GM18868 (cell line): ENCODE measurements around the gene TRDMT1.

Experiments used
- ATAC-seq: cut with Tn5 transposase; IDR thresholded peaks from one replicate; pipeline ENCODE4 v1.9.1; 2021; ENCODE audit warnings: mild to moderate bottlenecking, moderate library complexity; ENCODE audit not compliant: unreplicated experiment

Gene TRDMT1

DNA sequence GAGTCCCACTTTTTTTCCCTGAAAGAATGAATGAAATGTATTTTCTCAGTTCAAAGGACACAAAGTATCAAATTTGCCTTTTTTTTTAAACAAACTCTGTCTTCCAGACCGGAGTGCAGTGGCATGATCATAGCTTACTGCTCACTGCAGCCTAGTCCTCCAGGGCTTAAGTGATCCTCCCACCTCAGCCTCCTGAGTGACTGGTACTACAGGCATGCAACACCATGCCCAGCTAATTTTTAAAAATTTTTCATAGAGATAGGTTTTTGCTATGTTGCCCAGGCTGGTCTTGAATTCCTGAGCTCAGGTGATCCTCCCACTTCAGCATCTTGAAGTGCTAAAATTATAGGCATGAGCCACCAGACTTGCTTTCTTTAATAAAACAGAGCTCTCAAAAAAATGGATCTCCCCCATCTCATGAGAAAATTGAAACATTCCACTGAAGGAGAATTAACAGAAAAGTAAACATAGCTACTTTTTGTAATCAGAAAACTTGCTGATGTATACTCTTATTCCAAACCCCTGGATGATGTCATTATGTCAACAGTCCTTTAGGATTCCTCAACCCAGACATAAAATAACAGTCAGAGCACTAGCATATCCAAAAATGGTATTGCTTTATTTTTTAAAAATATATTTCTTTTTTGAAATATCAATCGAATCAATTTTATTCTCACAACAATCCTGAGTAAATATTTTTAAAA is 12.3 kb upstream of the TRDMT1 start:
- no peak for ATAC-seq

DNA sequence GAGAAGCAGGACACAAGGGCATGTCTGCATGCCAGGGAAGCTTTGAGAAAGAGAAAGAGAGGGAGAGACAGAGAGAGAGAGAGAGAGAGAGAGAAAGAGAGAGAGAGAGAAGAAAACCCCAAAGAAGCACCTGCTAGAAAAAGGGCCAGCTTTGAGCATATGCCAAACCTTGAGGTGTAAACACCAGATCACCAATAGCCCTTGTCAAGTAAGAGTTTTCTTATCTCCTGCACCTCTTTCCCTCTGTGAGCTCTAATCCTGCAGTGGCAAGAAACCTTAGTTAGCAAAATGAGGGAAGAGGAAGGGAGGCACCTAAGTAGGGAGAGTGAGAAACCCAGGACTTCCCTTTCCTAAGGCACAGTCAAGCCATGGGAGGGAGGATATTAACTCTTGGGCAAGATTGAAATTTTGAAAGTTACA is 11.3 kb upstream of the TRDMT1 start:
- no peak for ATAC-seq

DNA sequence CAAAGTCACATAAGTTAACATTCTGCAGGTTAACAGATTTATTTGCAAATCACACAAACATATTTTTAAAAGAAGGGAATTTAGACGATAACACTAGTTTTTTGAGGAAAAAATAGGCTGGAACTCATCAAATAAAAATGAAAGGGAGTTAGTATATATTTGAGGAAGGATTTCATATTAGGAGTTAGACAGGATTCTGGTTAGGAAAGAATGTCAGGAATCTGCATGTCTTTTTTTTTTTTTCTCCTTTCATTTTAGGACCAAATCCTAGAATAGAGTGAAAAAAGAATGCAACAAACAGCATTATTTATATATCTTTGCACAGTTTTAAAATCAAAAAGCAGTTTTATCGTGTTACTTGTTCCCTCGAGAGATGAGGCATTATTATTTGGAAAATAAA is 8.9 kb upstream of the TRDMT1 start:
- no peak for ATAC-seq

DNA sequence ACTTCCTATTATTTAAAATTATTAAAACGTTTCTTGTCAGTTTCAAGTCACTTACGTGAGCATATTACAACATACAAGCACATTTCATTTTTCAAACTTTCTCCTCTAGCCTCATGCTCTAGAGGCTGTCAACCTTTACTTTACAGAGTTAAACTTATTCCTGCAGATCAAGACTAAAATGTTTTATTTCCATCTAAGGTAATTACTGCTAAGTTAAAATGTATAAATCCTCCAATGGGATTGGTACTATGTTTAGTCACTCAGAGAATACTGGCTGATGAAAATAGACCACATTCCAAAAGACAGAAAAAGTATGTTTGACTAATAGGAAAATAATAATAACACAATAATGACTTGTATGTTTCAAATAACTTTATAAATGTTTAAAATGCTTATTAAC is 8.4 kb upstream of the TRDMT1 start:
- ATAC-seq: no peak

DNA sequence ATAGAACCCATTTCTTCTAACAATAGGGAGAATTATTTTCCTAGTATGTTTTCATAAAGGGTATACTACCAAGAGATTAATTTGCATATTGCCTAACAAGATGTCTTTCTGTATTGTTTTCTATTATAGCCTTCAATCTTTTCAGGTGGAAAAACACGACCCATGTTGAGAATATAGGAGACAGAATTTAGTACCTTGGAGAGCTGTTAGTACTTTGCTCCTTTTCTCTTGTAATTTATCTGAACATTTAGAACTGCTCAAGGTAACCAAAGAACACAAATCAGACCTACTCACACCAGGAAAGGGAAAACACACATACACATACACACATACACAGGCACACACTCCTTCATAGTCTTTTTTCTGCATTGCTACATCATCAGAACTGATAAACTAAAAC is 7.8 kb upstream of the TRDMT1 start:
- ATAC-seq: no peak

DNA sequence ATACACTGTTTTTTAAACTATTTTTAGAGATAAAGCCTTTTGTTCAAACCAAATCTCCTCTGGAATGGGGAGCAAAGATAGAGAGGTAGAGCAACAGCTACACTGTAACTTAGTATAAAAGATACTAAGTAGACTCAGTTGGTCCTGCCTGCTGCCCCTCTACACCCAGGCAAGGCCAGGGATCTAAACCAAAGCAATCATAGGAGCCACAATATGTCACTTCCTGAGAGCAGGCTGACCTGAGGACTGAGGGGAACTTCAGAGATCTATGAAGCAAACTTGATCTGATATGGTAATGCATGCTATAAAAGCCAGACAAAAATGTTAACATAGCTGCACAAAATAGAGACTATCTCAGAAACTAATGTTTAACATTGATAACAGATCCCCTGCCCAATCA is 7.0 kb upstream of the TRDMT1 start:
- ATAC-seq: no peak

DNA sequence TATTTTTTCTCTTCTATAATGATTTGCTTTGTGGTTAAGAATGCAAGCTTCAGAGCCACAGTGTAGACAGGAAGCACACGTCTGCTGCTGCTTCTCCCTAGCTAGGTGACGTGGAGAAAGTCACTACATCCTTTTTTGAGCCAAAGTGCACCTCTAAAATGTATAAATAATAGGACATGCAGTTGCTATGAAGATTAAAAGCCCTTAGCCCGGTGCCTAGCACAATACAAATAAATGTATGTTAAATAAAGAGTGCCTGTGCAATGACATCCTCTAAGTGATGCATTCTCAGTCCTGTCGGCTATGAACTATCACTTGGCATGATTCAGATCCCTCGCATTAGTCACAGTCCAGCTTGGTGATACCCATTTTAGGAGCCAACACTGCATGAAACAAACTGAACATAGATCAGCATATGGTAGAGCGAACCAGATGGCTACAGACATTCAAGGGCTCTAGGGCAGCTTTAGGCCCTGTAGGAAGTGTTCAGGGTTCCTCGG is 4.8 kb upstream of the TRDMT1 start:
- no peak for ATAC-seq

DNA sequence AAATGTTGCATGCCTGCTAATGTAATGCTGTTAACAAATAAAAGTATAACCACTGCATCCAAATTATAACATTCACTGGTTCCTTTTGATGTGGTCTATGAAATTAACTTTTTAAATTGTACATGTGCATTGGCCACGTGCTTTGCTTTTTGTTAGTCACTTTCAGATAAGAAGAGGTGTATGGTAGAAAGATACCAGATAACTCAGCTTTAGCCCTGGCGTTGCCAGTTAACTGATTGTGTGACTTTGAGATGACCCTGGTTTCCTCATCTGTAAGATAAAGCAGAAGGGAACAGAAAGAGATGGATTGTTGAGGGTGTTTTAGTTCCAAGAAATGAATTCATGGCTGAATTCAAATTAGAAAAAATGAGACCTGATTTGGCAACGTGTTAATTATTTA is 1.9 kb upstream of the TRDMT1 start:
- ATAC-seq: no peak

DNA sequence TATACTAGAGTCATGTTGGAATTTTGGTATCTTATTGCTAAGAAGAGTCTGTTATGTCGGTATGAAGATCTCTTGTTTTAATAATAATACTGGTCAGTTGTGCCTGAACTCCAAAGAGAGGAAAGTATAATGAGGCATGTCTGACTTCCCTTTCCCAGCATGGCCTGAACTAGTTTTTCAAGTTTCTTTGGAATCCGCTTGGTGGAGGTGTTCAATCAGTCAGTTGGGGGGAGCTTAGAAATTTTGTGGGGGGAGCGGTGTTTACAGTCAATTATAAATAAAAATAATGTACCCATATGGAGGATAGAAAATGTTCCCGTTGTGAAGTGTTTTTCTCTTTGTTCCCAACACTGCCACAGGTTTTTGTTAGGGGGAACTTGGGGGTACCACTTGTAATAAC is 1.5 kb upstream of the TRDMT1 start:
- ATAC-seq: no peak

DNA sequence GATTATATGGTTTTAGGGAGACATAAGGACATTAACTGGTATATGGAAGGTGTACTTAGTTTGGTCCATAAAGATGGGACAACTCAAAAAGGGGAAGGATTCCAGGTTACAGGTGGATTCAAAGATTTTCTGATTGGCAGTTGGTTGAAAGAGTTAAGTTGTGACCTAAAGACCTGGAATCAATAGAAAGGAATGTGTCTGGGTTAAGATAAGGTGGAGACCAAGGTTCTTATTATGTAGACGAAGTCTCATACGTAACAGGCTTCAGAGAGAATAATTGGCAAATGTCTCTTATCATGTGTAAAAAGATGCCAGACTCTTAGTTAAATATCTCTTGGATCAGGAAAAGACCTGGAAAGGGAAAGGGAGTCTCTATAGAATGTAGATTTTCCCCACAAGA is 1.0 kb upstream of the TRDMT1 start:
- ATAC-seq: no peak

DNA sequence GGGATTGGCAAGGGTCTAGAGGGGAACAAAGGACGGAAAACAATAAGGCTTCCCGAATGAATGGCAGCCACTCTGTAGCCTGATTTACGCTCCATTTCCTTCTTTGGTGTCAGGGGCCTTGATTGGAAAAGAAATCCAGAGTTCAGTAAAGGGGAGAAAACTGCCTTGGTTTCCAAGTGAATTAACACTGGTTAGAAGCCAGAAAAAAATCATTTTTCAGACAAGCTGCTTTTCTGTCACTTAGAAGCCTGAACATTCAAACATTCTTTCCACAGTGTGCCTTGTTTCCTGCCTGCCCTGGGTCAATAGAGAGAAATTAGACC is 283 bp upstream of the TRDMT1 start:
- no peak for ATAC-seq

DNA sequence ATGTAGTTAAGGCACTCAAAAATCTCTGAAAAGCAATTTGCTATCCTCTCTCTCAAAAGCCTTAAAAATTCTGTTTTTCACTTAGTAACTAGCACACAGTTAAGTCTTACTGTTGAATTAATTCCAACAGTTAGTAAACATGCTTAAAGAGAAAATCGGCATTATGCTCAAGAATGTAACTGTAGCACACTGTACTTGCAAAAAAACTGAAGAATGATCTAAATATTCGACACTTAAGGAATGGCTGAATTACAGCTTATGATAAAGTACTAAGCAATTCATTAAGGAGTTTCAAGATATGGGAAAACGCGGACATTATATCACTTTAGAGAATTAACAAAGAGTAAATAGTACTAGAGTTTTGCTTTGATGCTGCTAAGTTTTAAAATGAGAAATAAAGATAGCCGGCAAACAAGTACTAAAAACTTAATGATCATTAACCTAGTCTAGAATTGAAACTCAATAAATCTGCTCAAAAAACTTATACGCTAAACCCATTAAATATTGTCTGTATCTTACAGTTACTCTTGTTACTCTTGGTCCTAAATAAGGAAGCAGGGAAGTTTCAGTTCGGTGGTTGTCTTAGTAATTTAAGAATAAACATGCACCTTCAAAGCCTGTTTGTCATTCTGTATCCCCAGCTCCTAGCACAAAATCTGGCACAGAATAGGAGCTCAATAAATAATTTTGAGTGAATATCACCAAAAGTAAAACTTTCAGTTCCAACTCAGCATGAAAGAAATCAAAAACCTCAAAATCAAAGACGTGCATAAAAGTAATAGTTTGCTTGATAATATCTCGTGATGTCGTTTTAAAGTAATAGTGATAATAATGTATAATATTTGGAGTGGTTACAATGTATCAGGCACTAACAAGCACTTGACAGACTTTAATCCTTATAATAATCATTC is 1.2 kb downstream of the TRDMT1 start:
- ATAC-seq: no peak

DNA sequence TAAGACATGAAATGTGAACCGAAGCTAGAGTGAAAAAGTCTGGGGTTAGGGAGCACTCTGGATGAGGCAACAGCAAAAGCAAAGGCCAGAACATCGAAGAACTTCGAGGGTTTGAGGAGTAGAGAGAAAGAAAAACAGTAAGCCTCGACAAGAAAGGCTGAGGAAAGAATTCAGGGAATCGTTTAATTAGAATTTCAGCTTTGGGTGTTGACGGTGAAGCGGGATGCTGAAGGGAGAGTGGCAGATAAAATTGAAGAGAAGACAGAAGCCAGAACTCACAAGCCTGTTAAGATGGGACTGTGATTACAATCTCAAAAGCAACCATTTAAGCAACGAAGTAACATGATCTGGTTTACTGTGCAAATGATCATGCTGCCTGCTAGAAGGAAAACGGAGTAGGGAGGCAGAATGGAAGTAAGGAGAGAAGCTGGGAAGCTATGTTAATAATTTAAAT is 2.1 kb downstream of the TRDMT1 start:
- ATAC-seq: no peak

DNA sequence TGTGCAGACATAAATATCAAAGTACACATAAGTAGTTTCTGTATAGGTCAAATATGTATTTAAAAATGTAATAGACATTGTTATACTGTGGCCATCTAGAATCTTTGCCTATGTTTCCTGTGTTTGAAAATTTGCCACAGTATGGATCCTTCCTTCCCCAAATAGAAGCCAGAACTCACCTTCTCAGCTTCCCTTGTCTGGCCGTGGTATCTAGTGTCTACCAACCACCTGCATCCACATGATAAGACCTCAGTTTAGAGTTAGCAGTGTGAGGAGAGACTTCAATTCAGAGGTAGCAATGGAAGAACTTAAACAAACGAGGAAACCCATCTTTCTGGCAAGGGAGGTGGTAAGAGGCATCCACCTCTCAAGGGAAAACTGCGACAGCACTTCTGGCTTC is 4.9 kb downstream of the TRDMT1 start:
- ATAC-seq: no peak

DNA sequence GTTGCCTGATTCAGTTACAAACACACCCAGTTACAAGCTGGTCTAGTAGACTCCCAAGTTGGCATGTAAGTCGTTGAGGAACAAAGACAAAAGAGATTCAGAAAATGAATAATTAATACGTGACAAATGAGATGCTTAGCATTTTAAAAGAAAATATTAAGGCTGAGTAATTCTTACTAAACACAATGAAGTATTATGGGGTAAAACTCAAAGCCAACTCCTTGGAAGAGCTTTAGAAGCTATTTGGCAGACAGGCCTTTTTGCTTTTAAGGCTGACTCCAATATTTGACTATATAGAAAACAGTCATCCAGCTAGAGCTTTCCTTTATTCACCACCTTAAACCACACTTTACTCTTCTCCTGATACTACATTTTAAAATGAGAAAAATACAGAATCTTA is 5.4 kb downstream of the TRDMT1 start:
- ATAC-seq: no peak

DNA sequence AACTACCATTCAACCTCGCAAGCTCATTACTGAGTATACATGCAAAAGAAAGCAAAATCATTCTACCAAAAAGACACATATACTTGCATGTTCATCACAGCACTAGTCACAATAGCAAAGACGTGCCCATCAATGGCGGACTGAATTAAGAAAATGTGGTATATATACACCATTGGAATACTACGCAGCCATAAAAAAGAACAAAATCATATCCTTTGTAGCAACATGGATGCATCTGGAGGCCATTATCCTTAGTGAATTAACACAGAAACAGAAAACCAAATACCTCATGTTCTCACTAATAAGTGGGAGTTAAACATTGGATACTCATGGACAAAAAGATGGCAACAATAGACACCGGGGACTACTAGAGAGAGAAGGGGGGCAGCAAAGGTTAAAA is 6.4 kb downstream of the TRDMT1 start:
- no peak for ATAC-seq

DNA sequence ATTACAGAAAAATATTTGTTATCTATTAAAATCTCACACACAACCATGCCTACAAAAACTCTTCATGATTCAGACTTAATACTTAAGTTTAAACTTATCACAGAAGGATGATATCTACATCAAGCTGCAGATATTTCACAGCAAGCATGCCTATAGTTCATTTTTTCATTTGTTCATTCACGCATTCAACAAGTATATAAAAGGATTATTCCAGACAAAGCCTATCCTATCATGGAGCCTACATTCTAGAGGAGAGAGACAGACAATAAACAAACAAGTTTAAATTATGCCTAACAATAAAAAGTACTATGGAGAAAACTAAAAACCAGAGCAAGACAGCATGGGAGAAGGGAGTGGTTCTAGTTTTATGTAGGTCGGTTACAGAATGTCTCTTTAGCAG is 10.9 kb downstream of the TRDMT1 start:
- ATAC-seq: no peak

DNA sequence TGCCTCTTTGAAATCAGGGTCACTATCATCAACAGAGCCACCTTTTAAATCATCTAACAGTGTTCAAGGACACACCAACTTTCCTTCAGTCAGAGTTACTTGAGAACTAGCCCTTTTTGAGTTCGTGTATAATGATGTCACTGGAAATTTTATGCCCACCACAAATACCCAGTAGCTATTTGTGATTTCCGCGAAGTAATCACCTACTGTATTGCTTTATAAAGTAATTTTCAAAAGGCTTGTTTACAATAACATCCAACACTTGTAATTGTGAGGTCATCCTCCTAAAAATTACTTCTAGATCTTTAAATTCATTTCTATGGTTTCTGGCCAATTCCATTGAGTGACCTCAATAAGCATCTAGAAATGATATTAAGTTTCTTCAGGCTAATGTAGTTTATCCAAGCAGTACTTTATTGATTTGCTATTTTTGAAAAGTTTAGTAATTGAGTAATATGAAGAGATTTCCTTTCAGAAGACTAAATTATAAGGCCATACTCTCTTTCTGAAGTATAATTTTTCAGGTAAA is 12.8 kb downstream of the TRDMT1 start:
- ATAC-seq: no peak

DNA sequence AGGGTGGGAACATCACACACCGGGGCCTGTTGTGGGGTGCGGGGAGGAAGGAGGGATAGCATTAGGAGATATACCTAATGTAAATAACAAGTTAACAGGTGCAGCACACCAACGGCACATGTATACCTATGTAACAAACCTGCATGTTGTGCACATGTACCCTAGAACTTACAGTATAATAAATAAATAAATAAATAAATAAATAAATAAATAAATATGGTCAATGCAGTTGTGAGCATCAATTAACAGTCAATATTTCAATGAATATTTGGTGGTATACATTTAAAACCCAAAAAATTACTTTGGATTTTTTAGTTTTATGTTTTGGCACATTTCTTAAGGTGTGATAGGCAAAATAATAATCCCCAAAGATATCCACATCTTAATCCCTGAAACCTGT is 15.6 kb downstream of the TRDMT1 start:
- no peak for ATAC-seq

DNA sequence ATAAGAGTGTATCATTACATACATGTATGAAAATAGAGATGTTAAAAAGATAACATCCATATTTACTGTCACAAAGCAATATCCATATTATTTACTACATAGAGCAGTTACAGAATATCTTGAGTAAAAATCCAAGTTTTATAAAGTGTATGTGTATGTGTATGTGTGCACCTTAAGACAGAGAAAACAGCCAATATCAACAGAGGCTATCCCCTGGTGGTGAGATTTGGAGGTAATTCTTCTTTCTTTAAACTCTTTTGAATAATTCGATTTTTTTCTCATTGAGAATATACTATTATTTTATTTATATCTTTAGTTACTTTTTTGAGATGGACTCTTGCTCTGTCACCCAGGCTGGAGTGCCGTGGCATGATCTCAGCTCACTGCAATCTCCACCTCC is 18.4 kb downstream of the TRDMT1 start:
- no peak for ATAC-seq

DNA sequence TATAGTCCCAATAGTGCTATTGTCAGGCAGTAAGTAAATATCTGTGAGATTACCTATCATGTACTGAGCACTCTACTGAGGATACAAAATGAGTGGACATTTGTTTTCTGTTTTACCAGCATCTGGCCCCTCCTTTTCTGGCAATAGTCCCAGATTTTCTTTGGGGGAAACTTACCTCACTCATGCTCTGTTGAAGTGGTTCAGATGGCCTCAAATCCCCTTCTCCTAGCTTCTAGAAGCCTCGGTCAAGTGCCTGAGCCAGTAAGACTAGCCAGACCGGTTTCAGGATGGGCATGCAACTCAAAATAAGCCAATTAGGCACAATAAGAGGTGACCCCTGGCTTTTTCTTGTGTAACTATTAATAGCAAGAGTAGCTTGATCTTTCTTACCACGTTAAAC is 19.7 kb downstream of the TRDMT1 start:
- ATAC-seq: peak; percentile 64

DNA sequence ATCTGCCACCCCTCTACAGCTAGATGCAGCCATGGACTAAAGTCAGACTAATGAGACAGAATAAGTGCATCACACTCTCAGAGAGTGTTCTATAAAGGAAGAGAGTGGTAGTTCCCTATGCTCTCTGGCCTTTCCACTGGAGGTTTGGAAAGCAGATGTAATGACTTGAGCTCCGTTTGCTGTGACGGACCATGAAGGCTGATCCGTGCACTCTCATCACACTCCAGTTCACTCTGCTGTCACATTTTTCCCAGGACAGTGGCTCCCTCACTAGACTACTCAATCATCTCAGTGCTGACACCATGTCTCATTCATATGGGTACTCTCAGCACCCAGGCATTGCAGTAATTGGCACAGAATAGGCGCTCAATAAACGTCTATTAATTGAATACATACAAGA is 20.4 kb downstream of the TRDMT1 start:
- no peak for ATAC-seq
